ENCODE data around the gene NMRK2.

DNA sequence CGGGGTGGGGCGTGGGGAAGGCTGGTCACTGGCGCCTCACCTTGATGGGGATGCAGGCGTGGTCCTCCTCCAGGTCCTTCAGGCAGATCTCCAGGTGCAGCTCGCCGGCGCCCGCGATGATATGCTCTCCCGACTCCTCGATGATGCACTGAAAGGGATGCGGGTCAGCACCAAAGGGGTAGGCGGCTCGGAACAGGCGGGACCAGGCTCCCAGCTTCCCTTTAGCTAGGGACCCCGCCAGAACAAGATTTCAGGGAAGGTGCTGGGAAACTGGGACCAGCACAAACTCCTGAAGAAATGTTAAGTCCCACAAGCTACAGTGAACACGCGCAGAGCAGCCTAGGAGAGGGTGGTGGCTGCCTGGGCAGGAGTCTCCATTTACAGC lies 46.4 kb downstream of the NMRK2 start:
- no peak; the same call in 1 of the 2 replicates for TF ChIP-seq POLR2A (IDR thresholded peaks at IDR 0.05; ENCODE audit: low read depth, low read length)
- no peak; the same call in 1 of the 2 replicates for TF ChIP-seq POLR2AphosphoS5 (IDR thresholded peaks at IDR 0.05; ENCODE audit: low read depth, low read length)
- no peak for TF ChIP-seq SPI1 (IDR thresholded peaks at IDR 0.05; ENCODE audit: low read depth, low read length)

All from GM12891 (cell line).